ENCODE measurements around the gene C9orf72.
A peak's percentile ranks its signal among the peaks of the same experiment; 100 is the strongest.
"Not testable (repeated sequence)": the region's sequence is repeated elsewhere in the genome, so short reads cannot be mapped to it uniquely, and the experiment has no call there.

The C9orf72 gene

GRCh38 chr9:27510780-27511179 is 62.5 kb downstream of the C9orf72 start:
- no peak for DNase-seq

- no peak for DNase-seq
Observed at GRCh38 chr9:27506981-27507380, 66.3 kb downstream of the C9orf72 start.

GRCh38 chr9:27505744-27506161 is 67.5 kb downstream of the C9orf72 start:
- peak; percentile 21 for DNase-seq

GRCh38 chr9:27504259-27504658 is 69.0 kb downstream of the C9orf72 start:
- DNase-seq, result peak; percentile 39

- no peak for DNase-seq
Observed at GRCh38 chr9:27503623-27504022, 69.7 kb downstream of the C9orf72 start.

- not testable (repeated sequence) for DNase-seq
Observed at GRCh38 chr9:27500902-27501301, 72.4 kb downstream of the C9orf72 start.

- DNase-seq, result peak; percentile 76
Observed at GRCh38 chr9:27499451-27499850, 73.8 kb downstream of the C9orf72 start.

GRCh38 chr9:27497883-27498417 is 75.3 kb downstream of the C9orf72 start:
- DNase-seq, result no peak

Data from activated CD4-positive, alpha-beta T cell treated with anti-CD3 and anti-CD28 coated beads, Interleukin-10, Interleukin-2, amounts not matched to agents 100 ng/mL and 50 ng/mL, durations not matched to agents 16 hours and 8 hours (primary cell).